T-helper 22 cell (primary cell): Measurements from ENCODE around the gene WSCD1.

ENCODE experiments used
- DNase-seq: peaks from one replicate; pipeline ENCODE4 v3.0.0-alpha.2; 2020; ENCODE audit warnings: low read depth

Gene WSCD1

DNA sequence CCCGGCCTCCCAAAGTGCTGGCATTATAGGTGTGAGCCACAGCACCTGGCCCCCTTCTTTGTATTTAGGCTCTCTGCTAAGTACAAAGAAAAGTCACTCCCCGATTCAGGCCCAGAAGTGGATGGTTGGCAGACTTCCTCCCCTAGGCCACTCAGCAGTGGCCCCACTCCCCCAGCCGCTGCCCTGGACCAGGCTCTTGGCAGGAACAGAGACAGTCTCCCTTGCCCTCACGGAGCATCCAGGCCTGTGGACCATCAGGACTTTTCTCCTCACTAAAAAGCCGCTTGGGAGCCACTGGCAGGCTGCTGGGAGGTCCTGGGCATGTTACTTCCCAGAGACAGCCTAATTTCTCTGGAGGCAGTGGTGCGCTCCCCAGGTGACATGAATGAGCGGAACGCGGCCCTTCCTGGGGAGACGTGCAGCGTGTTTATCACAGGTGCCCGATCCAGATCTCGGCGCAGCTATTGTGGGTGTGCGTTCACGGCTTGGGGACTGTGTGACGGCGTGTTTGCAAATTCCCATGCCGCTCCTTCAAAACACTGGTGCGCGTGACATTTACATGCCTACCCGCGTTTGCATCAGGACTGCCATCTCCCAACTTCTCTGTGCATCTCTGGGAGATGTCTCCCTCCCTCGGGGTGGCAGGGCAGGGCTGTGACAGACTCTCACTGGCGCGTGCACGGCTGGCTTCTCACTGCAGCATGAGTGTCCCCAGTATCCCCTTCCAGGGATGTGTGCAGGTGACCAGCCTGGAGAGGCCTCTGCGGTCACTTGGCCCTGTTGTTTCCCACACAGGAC is 16.6 kb downstream of the WSCD1 start:
- DNase-seq: no peak

DNA sequence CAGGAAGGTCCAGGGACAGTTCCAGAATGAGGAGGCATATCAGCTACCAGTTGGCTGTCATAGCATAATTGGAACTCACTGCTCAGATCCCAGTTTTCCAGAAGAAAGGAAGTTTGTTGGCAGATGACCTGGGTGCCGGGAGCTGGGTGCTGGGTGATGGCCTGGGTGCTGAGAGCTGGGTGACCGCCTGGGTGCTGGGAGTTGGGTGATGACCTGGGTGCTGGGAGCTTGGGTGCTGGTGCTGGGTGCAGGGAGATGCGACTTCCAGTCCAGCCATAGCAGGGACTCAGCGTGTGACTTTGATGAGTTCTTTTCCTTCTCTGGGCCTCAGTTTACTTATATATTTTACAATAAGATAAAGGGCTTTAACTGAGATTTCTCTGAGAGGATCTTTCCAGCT is 18.0 kb downstream of the WSCD1 start:
- DNase-seq: no peak

DNA sequence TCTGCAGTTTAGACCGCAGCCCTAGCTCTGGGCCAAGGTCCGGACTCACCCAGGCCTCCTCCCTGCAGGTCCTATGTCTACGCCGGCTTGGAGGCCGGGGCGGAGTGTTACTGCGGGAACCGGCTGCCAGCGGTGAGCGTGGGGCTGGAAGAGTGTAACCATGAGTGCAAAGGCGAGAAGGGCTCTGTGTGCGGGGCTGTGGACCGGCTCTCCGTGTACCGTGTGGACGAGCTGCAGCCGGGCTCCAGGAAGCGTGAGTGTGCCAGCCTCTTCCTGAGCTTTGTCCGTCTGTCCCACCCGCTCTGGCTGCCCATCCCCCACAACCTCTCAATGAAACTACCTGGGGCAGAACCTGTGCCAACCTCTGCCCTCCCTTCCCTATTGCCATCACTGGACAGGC is 20.1 kb downstream of the WSCD1 start:
- DNase-seq: no peak

DNA sequence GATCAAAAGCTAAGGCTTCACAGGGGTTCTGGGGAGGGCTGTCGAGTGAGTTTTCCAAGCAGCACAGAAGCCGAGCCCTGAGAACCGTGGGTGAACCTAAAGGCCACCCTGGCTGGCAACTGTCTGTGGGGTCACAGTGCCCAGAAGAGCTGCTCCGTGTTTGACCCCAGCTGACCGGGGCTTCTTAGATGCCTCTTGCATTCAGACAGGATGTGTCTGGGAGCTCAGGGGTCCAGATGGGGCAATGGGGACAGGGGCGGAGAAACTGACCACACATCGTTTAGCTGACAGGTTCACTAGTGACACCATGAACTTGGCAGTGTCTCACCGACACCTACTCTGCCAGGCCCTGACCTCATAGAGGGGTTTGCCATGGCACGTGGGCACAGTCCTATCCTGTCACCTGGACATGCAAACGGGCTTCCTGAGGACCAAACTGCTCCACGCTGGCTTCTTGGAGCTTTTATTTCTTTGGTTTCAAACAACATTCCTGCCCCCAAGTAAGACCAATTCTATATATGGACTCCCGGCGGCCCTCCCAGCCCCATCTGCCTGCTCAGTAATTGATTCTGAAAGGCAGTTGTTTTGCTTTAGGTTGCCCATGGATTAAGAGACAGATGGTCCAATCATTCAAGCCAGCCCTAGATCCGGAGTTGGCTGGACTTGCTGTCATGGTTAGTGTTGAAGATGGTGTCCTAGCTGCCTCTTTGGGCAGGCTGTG is 22.2 kb downstream of the WSCD1 start:
- no peak for DNase-seq

DNA sequence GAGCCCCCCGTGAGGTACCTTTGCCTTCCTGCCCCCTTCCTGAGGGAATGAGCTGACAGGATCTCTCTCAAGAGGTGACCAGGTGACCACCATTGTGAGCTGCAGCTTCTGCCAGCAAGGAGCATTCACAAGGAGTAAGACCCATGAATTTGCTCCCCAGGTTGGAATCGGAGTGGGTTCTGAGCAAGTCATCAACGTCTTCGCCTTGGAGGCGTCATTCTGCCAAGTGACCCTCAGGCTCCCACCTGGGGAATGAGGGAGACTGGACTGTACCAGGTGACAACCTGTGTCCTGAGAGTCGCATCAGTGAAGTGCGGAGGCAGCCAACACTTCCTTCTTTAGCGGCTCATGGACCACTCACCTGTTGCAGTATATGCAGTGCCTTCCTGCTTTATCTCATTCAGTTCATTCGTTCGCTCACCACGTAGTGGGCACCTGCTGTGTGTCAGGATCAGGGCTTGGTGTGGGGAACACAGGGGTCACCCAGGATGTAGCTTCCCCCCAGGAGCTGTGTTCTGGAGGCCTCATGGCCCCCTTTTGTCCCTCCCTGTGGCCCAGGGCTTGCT is 22.8 kb downstream of the WSCD1 start:
- DNase-seq: no peak

DNA sequence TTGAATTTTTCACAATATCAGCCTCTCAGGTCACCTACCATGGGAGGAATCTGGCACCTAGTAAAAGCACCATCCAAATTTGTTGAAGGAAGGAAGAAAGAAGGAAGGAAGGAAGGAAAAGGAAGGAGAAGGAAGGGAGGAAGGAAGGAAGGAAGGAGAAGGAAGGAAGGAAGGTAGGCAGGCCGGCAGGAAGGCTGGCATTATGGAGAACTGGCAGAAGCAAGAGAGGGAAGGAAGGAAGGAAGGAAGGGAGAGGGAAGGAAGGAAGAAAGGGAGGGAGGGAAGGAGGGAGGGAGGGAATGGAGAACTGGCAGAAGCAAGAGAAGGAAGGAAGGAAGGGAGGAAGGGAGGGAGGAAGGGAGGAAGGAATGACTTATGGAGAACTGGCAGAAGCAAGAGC is 24.3 kb downstream of the WSCD1 start:
- no peak for DNase-seq

DNA sequence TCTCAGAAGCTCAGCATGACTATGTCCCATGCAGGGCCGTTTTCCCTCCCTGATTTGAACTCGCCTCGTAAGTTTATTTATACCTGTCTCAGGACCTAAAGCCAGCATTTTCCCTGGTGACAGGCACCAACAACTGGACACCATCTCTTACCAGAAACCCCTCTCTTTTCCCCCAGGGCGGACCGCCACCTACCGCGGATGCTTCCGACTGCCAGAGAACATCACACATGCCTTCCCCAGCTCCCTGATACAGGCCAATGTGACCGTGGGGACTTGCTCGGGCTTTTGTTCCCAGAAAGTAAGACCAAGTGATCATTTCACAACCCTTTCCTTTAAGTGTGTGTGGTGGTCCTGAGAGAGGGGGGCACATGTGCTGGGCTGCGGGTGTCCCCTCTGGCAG is 24.7 kb downstream of the WSCD1 start:
- DNase-seq: no peak

DNA sequence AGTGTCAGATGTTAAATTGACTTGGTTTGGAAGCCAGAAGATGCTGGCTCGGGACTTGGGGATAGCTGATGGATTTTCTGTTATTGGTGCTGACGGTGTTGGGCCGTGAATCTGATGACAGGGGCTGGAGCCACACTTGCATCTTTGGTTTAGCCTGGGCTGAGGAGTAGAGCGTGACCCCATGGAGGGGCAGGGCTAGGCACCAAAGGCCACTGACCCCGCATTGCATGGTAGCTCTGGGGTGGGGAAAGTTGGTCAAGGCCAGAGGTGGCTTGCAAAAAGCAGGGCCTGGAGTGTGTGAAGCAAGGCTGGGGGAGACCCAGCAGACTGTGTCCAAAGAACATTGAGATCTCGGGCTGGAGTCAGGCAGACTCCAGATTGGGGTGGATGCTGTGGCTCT is 25.3 kb downstream of the WSCD1 start:
- DNase-seq: no peak

DNA sequence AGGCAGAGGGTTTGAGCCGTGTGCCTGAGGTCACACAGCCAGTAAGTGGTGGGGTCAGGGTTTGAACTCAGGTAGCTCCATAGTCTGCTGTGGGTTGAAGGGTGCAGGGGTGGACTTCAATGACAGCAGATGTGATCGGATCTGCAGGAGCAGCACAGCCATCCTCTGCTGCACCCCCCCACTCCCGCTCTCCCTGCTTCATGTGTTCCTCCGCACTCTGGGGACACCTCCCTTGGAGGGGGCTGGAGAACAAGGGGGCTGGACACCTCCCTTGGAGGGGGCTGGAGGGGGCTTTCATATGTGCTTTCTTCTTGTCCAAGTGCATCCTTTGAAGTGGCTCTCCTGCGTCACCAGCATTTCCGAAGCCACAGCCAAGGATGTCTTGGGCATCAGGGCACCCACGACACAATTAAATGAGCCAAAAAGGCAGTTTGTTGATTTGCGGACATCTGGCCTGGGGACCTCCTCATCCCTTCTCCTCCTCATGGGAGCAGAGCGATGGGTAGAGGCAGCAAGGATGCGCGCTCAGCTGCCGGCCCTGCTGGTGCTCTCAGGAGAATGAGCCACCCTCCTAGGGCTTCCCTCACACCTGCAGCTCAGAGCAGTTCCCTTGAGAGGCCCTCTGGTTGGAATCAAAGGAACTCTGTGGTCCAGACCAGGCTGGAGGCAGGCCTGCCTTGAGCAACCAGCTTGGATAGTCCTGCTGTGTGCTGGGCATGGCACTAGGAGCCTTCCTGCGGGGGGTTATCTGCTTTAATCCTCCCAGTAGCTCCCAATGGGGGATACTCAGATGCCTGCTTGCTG is 26.2 kb downstream of the WSCD1 start:
- DNase-seq: no peak

DNA sequence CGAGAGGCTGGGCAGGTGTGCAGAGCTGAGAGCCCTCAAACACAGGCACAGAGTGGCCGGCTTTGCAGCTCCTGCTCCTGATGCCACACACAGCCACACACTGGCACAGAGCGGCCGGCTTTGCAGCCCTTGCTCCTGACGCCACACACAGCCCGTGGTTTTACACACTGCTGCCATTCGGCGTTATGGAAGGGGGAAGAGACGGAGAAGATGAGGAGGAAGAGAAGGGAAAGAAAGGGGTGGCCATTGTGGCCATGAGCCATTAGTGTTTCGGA is 26.8 kb downstream of the WSCD1 start:
- DNase-seq: no peak

DNA sequence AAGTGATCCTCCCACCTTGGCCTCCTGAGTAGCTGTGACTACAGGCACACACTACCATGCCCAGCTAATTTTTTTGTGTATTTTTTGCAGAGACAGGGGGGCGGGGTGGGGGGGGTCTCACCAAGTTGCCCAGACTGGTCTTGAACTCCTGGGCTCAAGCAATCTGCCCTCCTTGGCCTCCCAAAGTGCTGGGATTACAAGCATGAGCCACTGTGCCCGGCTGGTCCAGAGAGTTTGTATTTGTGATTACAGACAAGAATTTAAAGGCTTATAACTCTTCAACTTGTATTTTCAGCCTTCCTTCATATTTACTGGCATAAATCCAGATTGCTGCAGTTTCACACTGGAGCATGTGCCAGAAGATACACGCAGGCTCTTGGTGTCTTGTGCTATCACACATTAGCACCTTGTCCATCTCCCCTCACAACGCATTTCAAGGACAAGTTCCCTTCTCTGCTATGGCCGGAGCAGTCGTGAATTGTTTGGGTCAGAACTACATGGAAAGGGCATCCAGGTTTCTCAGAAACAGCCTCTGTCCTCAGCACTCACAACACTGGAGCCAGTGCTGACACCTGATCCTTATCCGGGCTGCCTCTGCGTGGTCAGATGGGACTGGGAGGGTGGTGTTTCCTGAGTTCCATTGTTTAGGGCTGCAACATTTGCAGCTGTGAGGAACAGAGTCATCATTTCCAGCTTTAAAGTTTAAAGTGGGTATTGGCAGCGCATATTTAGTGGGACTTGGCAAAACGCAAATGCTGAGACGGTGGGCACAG is 28.1 kb downstream of the WSCD1 start:
- no peak for DNase-seq

DNA sequence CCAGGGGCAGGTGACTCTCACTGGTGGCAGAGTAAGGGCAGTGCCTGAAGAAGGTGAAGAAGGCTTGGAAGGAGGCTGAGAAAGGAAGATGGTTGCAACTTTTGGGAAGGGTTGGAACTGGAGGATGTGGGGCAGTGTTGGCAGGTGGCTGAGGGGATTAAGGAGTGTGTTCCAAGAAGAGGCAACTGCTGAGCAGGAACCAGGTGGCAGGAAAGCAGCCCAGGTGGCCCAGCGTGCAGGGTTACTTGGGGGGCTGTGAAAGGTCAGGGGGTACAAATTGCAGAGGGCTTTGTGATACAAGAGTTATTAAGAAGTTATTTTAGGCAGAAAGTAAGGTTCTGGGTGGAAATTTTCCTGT is 28.6 kb downstream of the WSCD1 start:
- no peak for DNase-seq

DNA sequence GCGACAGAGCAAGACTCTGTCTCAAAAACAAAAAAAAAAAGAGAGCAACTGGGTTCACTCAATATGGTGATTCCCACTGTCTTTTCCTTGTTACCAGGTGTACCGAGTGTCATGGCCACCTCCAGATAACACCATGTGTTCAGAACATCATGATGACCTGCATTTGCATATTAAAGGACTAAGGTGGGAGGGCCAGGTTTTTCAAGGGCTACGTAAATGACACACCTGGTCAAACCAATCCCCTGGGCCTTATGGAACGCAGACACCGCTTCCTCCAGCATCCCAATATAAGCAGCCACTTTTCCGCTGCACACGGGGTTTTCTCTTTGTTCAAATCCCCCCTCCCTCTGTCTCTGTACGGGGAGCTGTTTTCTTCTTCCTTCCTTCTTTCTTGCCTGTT is 29.3 kb downstream of the WSCD1 start:
- no peak for DNase-seq

DNA sequence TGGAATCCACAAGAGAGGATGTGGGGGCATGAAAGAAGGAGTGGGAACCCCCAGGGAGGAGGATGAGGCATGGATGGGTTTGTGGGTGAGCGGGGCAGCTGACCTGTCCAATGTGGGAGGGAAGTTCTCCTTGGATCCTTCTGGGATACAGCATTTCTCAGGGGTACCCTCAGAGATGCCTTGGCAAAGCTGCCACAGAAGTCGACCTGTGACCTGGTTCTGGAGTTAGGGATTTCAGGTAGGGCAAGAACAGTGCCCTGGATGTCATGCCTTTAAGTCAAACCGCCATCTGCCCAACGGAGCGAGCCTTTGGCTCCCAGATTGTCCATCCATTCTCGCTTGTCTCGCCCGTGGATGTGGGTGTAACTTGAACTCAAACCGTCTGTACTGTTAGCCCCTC is 30.0 kb downstream of the WSCD1 start:
- no peak for DNase-seq

DNA sequence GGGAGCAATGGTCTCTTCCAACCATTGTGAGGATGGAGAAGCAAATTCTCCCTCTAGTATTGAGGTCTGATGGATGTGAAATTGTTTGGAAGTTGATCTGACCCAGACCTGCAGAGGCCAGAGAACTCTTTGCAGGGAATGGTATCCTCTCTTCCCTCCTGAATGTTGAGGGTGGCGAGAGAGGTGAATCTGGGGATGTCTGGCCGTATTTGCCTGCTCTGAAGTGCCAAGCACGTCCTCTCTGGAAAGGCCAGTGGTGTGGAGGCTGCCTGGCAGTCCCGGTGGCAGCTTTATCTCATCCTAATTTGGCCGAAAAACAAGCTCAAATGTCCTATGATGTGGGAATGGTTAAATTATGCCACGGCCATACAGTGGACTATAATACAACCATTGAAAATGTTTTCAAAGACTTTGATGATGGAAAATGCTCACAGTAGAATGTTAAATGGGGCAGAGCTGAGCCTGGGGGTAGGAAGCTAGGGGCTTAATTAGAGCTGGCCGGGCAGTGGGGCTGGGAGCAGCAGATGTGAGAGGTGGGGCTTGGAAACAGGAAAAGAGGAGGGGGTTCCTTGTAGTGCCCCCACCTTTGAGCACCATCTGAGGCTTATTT is 30.8 kb downstream of the WSCD1 start:
- no peak for DNase-seq

DNA sequence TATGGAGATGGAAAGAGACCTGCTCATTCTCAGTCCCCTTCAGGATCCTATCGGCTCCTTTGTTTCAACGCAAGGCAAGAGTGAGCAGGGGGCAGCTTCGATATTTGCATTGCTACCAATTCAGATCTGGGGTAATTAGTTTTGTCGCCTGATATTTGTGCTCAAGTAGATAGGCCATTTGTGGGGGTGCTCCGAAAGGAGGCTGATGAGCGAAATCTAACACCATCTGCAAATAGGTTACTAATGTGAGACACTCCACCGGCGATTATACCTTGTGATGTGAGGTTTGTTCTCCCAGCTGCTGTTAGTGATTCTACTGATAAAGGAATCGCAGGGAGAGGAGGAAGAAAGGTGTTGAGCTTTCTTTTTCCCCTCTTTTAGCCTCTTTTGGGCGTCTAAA is 31.5 kb downstream of the WSCD1 start:
- DNase-seq: no peak

DNA sequence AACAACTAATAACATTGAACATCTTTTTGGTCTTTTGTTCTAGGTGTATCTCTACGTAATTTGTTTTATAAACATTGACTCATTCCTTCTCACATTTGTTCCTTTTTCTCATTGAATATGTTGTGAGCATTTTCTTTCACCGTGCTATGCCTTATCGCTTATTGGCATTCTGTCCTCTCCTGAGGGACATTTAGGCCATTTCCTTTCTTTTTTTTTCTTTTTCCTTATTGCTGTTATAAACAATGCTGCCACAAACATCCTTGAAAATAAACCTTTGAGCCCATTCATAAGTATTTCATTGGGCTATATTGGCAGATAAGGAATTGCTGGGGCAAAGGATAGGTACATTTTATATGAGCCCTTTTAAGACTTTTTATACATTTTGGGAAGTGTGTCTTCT is 32.4 kb downstream of the WSCD1 start:
- DNase-seq: no peak

DNA sequence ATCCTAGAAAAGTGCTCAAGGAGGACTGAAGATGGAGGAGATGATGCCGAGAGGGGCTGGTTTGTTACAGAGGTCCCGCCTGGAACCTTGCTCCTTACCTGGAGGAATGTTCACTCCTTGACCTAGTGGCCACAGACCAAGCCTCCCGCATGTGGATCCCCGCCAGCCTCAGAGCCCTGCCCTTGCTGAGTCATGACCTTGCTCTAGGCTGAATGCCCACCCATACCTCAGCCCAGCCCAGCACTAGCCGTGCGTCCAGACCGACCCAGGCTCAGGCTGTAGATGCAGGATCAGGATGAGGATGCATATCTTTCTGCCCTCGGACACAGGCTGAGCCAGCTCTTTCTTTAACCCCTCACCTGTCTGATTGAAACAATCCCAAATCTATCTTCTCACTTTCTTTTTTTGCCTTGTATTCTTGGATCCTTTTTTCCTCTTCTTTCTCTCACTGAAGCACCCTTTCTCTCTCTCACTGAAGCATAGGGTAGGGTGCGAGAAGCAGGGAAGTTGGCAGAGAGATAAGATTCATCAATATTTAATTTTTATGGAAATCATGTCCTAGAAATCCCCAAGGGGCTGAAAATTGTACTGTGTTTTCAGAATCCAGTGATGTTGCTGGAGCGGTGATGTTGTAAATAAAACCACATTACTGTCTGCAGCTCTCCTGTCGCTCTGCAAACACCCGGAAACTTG is 34.9 kb downstream of the WSCD1 start:
- DNase-seq: no peak

DNA sequence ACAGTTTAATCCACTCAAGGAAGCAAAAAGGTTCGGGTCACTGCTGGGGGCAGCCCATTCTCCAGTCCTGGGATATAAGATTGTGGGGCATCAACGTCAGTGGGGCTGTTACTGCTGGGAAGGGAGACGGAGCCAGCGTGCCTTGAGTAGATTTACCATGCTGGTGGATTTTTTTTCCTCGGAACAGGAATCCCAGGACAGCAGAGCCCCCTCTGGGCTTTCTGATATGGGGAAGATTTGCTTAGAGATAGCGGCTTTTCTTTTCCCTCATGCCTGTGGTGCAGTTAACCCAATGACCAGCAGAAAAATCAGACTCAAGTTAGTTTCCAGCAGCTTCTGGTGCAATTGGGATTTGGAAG is 35.4 kb downstream of the WSCD1 start:
- no peak for DNase-seq

DNA sequence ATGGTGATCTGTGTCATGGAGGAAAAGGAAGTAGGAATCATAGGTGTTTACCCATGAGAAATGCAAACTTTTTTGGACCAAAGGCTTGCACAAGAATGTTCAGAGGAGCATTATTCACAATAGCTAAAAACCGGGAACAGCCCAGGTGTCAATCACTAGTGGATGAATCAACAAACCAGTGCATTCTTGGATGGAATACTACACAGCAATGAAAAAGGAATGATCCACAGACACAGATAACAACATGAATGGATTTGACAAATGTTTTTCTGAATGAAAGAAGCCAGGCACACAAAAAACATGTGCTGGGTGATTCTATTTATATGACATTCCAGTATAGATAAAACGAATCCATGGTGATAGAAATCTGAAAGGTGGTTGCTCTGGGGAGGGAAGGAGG is 36.0 kb downstream of the WSCD1 start:
- no peak for DNase-seq

DNA sequence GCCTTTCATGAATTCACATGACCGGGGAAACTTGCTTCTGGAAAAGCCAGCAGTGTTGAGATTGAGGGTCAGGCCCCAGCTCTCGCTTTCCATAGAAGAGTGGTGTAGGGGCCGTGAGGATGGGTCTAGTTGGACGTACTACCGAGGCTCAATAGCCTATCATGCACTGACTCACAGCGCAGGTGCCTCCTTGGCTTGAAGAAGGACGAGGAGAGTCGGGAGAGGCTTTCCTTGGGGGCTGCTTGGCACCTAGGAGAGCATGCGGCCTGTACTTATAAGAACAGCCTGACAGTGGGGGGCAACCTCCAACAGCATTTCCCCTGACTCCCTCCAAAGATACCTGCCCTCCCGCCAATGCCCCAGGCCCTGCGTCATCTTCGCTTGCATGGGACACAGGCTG is 37.6 kb downstream of the WSCD1 start:
- no peak for DNase-seq
